Measurements from ENCODE around the gene KNCN.

The KNCN gene

DNA sequence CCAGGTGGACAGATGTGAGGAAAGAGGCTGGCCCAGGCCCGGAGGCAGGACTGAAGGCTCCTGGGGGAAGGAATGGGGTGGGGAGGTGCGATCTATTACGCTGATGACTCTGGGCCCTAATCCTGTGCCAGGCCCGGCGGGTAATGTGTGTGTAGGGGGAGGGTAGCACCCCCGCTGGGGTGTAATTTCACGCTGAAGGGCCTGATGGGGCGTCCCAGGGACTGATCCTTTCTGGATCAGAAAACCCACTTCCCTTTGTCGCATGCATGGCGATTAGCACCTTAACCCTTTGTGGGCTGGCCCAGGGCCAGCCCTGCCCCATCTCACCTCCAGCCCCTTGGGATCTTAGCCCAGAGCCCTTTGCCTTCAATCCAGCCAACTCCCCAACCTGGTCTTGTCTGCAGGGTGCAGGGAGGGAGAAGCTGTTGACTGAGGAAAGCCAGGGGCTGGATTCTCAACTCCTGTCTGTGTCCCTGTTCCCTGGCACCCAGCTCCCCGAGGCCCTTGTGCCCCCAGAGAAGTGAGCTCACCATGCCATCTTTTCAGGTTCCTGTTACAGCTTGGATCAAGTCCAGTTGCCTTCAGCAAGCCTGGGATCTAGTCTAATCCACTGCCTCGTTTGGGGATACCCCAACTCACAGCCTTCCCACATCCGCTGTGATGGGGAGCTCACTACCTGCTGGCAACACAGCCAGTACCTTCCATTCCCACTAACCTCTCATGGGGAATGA is 26.0 kb downstream of the KNCN start:
- no peak for DNase-seq (ENCODE audit: low read depth in 2 of 2, low spot score in 1 of 2)

DNA sequence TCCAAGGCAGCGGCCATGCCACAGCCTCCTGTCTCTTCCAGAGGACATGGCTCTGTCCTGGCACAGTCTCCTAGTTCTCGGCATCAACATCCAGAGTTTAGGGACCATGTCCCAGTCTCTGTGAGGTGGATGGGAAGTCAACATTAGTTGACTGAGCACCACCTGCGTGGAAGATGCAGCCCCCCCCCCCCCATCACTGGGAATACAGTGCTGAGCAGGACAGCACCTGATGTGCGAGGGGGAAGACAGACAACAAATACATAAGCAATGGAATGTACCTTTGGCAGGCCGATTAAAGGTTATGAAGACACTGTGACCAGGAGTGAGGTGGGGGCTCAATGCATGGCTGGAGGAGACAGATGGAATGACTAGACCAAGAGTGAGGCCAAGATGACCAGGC is 26.6 kb downstream of the KNCN start:
- DNase-seq (ENCODE audit: low read depth in 2 of 2, low spot score in 1 of 2): no peak

DNA sequence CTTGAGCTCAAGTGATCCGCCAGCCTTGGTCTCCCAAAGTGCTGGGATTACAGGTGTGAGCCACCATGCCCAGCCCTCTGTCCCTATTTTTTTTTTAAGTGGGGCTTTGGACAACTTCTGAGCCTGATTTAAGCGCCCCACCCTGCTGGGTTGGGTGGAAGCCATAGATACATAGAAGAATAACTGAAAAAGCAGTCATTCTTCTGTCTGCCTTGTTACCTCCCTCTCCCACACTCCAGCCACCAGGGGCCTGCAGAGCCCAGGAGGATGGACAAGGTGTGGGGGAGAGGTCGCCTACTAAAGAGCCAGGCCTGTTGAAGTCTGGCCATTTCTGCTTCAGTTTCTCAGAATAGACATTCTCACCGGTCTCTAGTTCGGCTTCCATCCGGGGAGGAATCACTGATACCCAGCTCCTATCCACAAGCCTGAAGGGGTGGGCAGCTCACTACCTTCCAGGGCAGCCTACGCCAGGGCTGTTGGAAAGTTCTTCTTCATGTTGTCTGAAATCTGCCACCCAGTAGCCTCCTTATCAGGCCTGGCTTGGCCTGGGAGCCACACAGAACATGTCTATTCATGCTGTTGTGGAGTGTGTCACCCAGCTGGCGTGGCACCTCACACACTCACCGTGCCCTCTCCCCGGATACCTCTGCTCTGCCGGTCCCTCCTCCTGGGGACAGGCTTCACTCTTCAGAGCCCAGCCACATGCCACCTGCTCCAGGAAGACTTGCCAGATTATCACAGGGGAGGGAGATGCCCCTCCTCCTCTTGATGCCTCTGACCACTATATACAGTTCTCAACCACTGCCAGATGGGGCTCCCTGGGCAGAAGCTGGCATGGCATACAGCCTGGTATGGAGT is 27.7 kb downstream of the KNCN start:
- DNase-seq (ENCODE audit: low read depth in 2 of 2, low spot score in 1 of 2): no peak

DNA sequence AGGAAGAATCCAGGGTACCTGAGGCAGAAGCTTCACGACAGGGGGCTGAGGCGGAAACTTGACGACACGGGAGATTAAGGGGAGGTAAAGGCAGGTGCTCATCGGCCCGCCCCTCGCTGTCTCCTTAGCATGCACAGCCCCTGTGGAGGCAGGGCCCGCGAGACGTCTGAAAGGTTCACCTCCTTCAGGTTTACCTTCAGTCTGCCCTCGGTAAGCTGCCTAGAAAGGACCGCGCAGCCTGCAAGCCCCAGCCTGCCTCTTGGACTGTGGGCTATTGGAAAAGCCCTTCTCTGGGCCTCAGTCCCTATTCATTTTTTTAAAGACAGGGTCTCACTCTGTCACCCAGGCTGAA is 28.5 kb downstream of the KNCN start:
- DNase-seq (ENCODE audit: low read depth in 2 of 2, low spot score in 1 of 2): no peak

DNA sequence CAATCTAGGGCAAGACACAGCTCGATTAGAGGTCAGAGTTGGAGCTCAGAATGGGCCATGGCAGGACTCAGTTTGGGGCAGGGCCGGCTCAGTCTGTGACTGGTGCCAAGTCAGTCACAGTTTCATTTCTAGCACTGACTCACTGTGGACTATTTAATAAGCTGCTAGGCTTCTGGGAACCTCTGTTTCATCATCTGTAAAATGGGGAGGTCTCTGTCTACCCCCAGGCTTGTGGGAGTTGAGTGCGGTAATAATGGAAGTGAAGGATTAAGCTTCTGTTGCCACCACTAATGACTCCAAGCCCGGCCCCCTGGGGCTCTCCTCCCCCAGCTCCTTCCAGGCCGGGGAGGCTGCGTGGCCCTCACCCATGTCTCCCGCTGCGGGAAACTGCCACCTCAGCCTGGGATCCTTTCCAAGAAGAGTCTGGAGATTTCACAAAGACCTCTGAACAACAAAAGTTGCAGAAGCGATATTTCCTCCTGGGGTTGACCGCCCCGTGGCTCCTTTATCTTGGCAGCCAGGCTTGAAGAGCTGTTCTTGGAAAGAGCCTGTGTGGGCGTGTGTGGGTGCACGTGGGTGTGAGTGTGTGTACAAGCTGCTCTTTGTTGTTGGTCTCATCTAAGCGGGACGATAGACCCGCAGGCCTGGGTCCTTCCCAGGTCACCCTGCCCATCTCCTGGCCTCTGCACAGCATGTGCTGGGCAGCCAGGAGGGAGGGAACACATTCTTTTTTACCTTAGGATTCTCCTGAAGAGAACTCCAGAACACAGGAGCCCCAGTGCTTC is 29.1 kb downstream of the KNCN start:
- DNase-seq (ENCODE audit: low read depth in 2 of 2, low spot score in 1 of 2): no peak

DNA sequence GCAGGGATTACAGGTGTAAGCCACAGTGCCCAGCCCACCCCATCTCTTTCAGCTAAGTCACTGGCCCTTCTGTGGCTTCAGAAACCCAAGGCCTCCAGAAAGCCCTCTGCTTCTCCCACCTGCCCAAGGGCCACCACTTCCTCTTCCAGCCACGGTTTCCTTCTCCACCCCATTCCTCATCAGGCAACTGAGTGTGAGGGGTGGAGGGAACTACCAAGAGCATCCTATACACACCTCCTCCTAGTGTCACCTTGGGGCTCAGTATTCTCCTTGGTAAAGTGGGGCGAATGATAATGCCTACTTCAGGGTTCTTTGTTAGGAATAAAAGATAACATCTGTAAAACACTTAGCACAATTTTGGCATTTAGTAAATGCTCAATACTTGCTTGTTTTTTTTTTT is 30.0 kb downstream of the KNCN start:
- DNase-seq (ENCODE audit: low read depth in 2 of 2, low spot score in 1 of 2): no peak

DNA sequence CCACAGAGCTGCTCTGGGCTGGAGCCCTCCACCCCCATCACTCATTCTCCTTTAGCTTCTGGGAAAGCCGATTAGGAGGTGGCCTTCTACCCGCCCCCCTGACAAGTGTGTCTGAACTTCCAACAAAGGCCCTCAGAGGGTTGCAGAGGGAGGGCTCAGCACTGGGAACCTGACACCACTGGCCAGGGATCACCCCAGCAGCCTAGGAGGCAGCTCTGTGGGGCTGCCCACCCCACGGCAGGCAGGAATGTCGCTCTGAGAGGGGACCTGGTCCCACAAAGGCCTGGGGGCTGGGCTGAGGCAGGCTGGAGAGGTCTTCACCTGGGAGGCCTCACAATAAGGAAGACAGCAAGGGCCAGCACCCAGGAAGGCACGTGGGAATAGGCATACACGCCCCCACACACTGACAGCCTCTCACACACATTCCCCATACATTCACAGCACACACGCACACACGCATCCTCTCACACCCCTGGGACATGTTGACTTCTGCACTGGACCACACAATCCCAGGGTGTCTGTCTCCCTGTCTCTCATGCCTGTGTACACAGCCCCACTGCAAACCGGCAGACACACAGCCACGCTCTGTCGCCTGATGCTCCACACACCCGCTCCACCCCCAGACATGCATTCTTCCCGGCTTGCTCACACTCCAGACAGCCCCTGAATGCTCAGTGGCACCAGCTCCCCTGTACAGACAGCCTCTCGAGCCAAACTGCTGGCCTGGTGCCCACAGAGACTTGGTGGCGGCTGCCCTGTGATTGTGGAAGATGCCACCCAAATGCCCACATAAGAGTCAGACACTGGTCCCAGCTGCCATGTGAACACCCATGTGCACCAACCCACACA is 31.2 kb downstream of the KNCN start:
- no peak for DNase-seq (ENCODE audit: low read depth in 2 of 2, low spot score in 1 of 2)

DNA sequence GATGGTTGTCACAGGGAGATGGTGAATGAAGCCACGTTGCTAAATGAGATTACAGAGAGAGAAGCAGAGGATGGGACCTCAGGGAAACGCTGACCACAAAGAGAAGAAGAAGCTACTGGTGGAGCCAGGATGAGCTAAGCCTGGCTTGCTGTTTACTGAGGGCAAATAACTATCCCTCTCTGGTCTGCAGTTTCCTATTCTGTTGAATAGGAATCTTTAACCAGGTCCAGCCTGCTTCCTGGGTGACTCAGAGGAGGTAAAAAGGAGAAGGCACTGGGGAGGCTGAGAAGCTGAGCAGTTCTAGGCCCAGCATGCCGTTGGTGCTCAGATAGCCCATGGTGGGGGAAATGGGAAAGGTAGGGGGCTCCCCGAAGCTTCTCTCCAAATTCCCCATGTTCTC is 32.2 kb downstream of the KNCN start:
- DNase-seq (ENCODE audit: low read depth in 2 of 2, low spot score in 1 of 2): no peak

DNA sequence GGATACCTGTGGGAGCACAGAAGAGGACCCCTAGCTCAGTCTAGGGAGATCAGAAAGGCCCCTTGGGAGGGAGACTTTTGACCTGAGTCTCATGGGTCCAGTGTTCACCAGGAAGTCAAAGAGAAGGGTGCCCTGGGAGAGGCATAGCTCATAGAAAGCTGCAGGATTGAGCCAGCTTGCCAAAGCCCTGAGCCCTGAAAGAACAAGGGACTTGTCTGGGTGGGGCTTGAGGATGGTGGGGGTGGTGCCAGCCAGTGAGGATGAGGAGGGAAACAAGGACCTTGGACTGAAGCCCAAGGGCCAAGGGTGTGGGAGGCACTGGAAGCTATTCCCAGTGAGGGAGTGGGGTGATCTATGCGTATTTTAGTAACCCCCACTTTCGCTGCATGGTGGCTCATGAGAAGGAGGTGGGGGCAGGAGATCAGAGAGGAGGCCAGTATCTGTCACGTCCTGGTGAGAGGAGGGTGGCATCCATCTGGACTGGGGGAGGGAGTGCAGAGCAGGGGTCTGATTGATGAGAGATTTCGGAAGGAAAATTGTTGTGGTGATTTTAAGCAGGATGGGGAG is 33.4 kb downstream of the KNCN start:
- DNase-seq (ENCODE audit: low read depth in 2 of 2, low spot score in 1 of 2): no peak

DNA sequence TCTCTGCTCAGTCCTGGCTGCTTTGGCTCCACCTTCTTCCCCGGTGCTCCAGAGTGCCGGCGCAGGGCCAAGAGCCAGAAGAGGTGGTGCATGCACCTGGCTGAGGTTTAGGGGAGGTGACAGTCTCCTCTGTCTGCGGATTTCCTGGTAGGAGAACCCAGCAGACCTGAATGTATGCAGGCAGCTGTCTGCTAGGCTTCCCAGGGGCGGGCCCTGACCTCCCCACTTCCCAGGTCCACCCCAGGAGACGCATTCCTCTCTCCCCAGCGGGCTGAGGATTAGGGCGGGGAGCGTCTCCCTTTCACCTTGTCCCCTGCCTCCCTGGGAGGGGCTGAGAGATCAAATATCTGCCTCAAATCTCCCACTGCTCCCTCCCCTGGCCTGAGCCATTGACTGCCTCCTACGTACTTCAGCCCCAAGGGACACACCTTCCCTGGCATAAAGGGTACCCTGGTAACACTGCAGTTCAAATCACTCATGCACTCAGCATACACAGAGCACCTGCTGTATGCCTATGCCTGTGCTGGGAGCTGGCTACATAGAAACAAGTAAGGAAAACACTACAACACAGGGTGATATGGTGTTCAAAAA is 34.3 kb downstream of the KNCN start:
- DNase-seq (ENCODE audit: low read depth in 2 of 2, low spot score in 1 of 2): no peak

DNA sequence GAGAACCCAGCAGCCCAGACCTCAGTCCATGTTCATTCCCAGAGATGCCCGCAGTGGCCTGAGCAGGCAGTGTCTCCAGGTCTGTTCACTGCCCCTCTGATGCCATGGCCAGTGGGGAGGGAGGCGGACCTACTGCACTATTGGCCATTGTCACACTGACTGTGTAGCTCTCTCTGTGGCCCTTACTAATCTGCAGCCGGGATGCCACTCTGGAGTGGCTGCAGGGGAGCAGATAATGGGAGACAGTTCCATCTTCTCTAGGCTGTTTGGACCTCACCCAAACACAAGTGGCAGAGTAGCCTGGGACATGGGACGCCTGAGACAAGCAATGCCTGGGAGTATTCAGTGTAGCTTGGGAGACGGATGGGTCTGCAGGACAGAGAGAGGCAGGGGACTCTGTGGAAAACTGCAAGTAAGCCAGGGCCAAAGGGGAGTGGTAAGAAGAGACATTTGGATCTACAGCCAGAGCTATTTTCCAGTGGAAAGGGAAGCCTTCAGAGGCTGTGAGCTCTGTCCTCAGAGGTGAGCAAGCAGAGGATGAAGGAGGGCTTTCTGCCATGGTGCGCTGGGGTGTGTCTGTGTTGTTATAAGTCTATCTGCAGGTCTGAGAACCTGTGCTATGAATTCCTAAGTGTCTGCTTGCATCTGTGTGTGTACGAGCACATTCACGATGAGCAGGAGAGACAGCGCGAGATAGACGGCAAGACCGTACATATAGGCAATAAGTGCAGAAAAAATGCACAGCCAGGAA is 35.1 kb downstream of the KNCN start:
- DNase-seq (ENCODE audit: low read depth in 2 of 2, low spot score in 1 of 2): no peak

DNA sequence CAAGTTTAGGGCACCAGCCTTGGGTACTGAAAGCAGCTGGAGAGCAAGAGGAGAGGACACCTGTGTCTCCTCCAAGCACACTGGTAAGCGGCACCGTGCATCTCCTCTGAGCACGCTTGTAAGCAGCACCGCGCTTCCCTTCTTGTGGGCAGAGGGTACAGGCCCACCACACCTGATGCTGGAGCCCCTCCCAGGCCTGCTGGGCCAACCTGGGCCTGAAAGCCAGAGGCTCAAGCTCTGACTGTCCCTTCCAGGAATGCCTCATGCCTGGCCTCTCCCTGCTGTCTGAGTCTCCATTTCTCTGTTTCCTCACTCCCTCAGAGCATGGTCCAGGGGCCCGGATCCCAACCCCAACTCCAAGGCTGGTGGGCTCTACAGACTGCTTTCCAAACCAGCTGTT is 35.9 kb downstream of the KNCN start:
- DNase-seq (ENCODE audit: low read depth in 2 of 2, low spot score in 1 of 2): no peak

DNA sequence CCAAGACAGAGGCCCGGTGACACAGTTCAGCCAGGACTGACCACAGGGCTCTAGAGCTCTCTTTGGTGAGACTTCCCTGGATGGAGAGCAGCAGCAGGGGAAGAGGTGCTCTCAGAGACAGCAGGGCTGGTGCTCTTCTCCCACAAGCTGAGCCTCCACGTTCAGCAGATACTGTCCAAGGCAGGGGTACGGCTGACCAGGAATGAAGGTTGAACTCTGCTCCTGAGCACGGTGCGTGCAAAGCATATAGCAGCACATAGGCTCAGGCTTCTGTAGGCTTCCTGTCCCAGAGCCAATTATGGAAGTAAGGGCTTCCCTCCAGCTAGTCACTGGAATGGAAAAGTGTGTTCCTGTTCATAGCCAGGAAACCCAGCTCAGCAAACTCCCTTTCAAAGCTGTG is 37.9 kb downstream of the KNCN start:
- no peak for DNase-seq (ENCODE audit: low read depth in 2 of 2, low spot score in 1 of 2)

DNA sequence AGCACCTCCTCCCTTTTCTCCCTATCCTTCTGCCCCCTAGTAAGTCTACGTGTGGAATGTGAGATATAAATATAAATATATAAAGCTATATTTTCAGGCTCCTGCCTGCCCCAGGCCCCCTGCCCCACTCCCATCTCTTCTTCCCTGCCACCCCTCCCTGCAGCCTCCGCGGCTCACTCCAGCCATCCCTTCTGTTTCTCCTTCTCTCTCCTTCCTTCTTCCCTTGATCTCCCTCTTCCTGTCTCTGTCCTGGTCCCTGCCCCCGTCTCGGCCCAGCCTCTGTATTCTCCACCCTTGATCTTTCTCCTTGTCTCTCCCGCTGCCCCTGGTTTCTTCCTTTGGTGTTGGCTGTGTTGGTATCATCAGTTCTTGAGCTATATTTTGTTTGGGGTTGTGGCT is 38.7 kb downstream of the KNCN start:
- DNase-seq (ENCODE audit: low read depth in 2 of 2, low spot score in 1 of 2): no peak

DNA sequence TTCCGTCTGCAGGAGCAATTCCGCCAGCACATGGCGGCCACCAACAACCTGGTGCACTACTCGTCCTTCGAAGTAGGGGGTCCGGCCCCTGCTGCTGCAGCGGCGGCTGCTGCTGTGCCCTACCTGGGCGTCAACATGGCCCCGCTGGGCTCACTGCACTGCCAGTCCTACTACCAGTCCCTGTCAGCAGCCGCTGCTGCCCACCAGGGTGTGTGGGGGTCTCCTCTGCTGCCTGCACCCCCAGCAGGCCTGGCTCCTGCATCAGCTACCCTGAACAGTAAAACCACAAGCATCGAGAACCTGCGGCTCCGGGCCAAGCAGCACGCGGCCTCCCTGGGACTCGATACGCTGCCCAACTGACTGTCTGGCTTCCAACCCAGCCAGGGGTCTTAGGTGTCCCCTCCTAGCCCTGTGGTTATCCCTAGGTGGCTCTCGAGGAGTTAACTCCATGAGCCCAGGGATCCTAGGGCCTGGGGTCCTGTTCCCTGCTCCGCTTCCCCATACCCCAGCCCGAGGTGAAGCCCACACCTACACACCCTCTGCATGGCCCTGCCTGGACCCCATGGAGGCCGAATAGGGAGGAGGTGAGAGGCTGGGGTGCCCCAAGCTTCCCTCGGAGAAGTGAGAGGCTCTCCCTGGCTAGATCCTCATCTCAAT is 39.2 kb downstream of the KNCN start:
- no peak for DNase-seq (ENCODE audit: low read depth in 2 of 2, low spot score in 1 of 2)

DNA sequence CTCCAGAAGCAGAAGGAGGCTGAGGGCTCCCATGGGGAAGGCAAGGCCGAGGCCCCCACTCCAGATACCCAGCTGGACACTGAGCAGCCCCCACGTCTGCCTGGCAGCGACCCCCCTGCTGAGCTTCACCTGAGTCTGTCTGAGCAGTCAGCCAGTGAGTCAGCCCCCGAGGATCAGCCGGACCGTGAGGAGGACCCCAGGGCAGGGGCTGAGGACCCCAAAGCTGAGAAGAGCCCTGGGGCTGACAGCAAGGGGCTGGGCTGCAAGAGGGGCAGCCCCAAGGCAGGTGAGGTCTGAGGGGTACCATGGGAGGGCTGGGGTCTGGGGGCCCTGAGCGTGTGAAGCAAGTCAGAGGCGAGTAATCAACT is 40.5 kb downstream of the KNCN start:
- no peak for DNase-seq (ENCODE audit: low read depth in 2 of 2, low spot score in 1 of 2)

DNA sequence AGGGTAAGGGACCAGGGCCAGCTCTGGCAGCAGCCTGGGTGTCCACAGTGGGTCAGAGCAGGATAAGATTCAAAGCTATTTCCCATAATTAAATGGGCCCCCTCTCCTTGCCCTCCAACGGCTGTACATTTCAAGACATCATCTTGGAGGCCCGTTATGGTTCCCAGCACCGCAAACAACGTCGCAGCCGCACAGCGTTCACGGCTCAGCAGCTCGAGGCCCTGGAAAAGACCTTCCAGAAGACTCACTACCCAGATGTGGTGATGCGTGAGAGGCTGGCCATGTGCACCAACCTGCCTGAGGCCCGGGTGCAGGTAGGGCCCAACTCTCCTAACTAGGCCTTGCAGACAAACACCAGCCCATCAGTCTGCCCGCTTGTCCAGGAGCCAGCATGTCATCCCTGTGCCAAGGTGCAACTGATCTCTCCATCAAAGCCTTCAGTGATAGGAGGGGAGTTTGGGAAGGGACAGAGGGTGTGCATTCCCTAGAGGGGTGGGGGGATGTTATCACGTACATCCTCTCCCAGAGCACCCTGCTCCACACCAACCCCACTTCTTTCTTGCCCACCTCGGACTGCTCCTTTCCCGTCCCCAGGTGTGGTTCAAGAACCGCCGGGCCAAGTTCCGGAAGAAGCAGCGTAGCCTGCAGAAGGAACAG is 41.0 kb downstream of the KNCN start:
- DNase-seq (ENCODE audit: low read depth in 2 of 2, low spot score in 1 of 2): no peak

DNA sequence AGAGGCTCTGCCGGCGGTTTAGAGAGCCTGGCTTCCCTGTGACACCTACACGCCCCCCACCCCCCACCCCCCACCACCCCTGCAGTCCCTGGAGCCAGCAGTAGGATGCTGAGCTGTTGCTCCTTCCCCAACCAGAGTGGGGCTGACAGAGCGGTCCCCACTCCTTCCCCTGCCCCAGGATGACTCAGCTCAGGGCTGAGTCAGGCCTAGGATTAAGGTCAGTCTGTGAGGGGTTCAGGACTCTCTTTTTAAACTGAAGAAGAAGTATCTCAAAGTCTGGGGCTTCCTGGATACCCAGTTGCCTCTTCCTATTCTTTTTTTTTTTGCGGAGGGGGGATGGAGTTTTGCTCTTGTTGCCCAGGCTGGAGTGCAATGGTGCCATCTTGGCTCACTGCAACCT is 42.7 kb downstream of the KNCN start:
- DNase-seq (ENCODE audit: low read depth in 2 of 2, low spot score in 1 of 2): no peak

Measured in stimulated activated CD8-positive, alpha-beta memory T cell treated with anti-CD3 and anti-CD28 coated beads, Interleukin-4, amount 100 ng/mL, for 4 hours (primary cell).